GM21390 (cell line): Measurements from ENCODE around the gene TUBB4A.
"Not testable (repeated sequence)": the region's sequence is repeated elsewhere in the genome, so short reads cannot be mapped to it uniquely, and the experiment has no call there.

Experiments used
- ATAC-seq: cut with Tn5 transposase; IDR thresholded peaks from one replicate; pipeline ENCODE4 v1.9.1; 2021; ENCODE audit not compliant: unreplicated experiment

Gene TUBB4A

GRCh38 chr19:6501740-6502648 lies at the start of gene TUBB4A:
Gene TUBB4A (minus strand): TSS chr19:6502309. CDS start chr19:6502212, 97 bp downstream.
- ATAC-seq, result no peak

GRCh38 chr19:6551091-6551490 lies 49.0 kb upstream of the TUBB4A start:
- ATAC-seq, result no peak

GRCh38 chr19:6550679-6551078 lies 48.6 kb upstream of the TUBB4A start:
- ATAC-seq, result not testable (repeated sequence)

GRCh38 chr19:6543866-6544347 lies 41.8 kb upstream of the TUBB4A start:
- no peak for ATAC-seq

- ATAC-seq, result no peak
Observed at GRCh38 chr19:6540918-6541689, 39.0 kb upstream of the TUBB4A start.

GRCh38 chr19:6539514-6539913 lies 37.4 kb upstream of the TUBB4A start:
- no peak for ATAC-seq

GRCh38 chr19:6535558-6536137 lies 33.5 kb upstream of the TUBB4A start:
- ATAC-seq, result no peak

- no peak for ATAC-seq
Observed at GRCh38 chr19:6534451-6535093, 32.5 kb upstream of the TUBB4A start.

GRCh38 chr19:6533746-6534418 lies 31.8 kb upstream of the TUBB4A start:
- no peak for ATAC-seq

GRCh38 chr19:6533000-6533328 lies 30.9 kb upstream of the TUBB4A start:
- no peak for ATAC-seq

- no peak for ATAC-seq
Observed at GRCh38 chr19:6532244-6532999, 30.3 kb upstream of the TUBB4A start.

GRCh38 chr19:6531956-6532243 lies 29.8 kb upstream of the TUBB4A start:
- no peak for ATAC-seq

GRCh38 chr19:6531163-6531955 lies 29.2 kb upstream of the TUBB4A start:
- no peak for ATAC-seq

GRCh38 chr19:6530386-6531162 lies 28.5 kb upstream of the TUBB4A start, which contains the start of gene TNFSF9:
Gene TNFSF9 (plus strand): TSS chr19:6531026. CDS start chr19:6531037, 11 bp downstream.
- ATAC-seq, result no peak

- ATAC-seq, result no peak
Observed at GRCh38 chr19:6529937-6530385, 27.9 kb upstream of the TUBB4A start.

GRCh38 chr19:6529351-6529750 lies 27.2 kb upstream of the TUBB4A start:
- ATAC-seq, result no peak

GRCh38 chr19:6528544-6529121 lies 26.5 kb upstream of the TUBB4A start:
- no peak for ATAC-seq
